GM12875 (cell line): Measurements from ENCODE around the gene NYAP2.

ENCODE experiments used
- H3K4me3 ChIP-seq: one replicate; pipeline ENCODE4 v1.5.1; 2011; ENCODE audit warnings: low read depth, low read length, control low read depth
- TF ChIP-seq, protein P1 (sequence below): IDR thresholded peaks from 2 replicates; pipeline ENCODE4 v1.5.1; 2011; ENCODE audit warnings: low read depth, mild to moderate bottlenecking, control low read depth, inconsistent platforms, low read length, moderate library complexity, borderline replicate concordance; ENCODE audit not compliant: insufficient read depth

NYAP2 gene

DNA sequence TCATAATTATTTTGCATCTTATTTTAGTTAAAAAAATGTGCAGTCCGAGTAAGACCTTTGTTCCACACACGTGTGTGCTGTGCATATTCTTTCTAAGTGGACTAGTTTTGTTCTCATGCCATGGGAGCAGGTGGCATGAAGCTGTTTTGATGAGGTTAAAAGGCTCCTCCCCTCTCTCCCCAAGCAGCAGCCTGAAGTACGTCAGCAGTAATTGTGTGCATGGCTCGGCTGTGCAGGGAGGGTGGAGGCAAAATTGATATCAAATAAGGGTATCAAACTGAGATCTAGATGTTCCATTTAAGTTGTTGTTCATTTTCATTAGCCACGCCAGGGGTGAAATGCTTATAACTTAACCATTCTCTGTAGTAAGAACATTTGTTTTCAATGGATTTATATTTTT lies at the start of gene NYAP2:
Gene NYAP2, plus strand, starts transcription at position 207 of the 400 bp plus-strand sequence. CDS start 9,171 bp downstream, outside the sequence.
- H3K4me3 ChIP-seq: no peak within 1 kb of the TSS
- TF ChIP-seq, protein P1, sequence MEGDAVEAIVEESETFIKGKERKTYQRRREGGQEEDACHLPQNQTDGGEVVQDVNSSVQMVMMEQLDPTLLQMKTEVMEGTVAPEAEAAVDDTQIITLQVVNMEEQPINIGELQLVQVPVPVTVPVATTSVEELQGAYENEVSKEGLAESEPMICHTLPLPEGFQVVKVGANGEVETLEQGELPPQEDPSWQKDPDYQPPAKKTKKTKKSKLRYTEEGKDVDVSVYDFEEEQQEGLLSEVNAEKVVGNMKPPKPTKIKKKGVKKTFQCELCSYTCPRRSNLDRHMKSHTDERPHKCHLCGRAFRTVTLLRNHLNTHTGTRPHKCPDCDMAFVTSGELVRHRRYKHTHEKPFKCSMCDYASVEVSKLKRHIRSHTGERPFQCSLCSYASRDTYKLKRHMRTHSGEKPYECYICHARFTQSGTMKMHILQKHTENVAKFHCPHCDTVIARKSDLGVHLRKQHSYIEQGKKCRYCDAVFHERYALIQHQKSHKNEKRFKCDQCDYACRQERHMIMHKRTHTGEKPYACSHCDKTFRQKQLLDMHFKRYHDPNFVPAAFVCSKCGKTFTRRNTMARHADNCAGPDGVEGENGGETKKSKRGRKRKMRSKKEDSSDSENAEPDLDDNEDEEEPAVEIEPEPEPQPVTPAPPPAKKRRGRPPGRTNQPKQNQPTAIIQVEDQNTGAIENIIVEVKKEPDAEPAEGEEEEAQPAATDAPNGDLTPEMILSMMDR: no peak

DNA sequence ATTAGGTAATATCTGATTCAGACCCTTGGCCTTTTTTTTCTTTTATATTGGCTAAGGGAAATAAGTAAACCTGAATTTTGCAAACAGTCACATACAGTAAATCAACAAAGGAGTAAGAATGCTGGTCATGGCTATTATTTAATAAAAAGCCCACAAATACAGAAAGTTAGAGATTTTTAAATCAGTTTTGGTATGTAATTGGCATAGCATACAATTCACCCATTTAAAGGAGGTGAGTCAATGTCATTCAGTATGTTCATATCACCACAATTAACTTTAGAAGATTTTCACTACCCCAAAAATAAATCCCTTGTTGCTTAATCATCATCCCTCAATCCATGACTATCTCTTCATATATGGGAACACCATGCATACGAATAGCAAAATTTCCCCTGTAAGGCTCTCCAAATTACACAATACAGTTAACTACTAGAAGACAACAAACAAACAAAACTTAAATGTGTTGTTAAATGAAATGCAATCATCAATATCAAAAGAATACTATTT lies 45.9 kb upstream of the NYAP2 start:
- H3K4me3 ChIP-seq: no peak overlapping the region
- TF ChIP-seq, protein P1: no peak

- no peak overlapping the region for H3K4me3 ChIP-seq
- TF ChIP-seq, protein P1: no peak
Measured at GRCh38 chr2:225354281-225354774, 45.2 kb upstream of the NYAP2 start.

DNA sequence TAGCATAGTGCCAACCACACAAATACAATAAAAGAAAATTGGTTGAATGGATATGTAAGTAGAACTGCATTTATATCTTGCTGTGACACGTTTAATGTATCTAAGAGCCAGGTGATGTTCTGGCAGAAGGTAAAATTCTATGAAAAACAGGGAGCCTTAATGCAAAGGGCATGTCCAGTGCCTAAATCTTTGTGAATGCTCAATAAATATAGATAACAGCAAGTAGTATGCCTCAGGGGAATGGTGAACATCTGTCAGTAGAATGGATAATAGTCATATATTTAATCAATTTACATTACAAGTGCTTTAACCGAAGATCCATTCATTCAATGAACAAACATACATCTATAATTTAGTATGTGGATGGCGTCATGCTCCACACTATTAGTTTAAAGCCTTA lies 43.7 kb upstream of the NYAP2 start:
- TF ChIP-seq, protein P1: no peak
- no peak overlapping the region for H3K4me3 ChIP-seq

DNA sequence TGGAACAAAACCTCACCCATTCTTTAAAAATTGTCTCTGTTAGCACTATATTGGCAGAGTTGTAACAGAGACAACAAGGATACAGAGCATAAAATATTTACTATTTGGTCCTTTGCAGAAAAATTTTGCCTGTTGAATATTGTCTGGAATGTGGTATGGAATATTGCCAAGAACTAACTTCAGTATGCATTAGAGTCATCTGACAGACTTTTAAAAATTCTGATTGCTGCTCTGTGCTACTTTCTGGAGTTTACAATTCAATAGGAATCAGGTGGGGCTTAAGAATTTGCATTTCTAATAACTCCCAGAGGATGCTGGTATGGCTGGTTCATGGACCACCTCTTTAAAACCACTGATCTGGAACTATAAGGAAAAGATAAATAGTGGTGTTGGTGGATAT lies 32.8 kb upstream of the NYAP2 start:
- TF ChIP-seq, protein P1: no peak
- no peak overlapping the region for H3K4me3 ChIP-seq

DNA sequence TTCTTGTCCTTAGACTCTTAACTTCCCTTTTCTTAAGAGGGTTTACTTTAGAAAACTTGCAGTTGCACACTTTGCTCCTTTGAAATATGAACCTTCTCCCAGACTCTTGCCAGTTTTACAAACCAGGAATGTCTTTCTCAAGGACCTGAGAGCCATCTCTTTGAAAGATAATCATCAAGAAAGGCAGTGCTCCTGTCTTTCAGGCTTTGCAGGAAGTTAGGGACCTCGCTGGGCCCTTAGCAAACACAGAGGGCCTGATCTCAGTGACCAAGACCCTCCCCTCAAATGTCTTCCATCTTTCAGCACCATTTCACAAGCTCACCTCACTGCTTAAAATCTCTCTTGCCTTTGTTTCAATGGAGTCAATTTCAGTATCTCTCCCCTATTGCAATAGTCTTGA lies 32.0 kb upstream of the NYAP2 start:
- no peak overlapping the region for H3K4me3 ChIP-seq
- TF ChIP-seq, protein P1: no peak

GRCh38 chr2:225378984-225379383 lies 20.5 kb upstream of the NYAP2 start:
- H3K4me3 ChIP-seq: no peak overlapping the region
- TF ChIP-seq, protein P1: no peak
